SK-N-SH (cell line): Measurements from ENCODE around the gene POLA1. TPM values are rescaled to one million over a fixed set of nuclear protein-coding genes. Genes with fewer than 3 reads are reported as not detected.

Source experiments
- CTCF ChIA-PET: fragments of 300-600, 350-600 bp; formaldehyde crosslinking; extraction: SDS; loops from one replicate; lab custom pipeline; 2021; lab: Yijun Ruan, JAX
- POLR2A ChIA-PET: fragments of 350-600 bp; sonication (Branson Sonifier 250); formaldehyde crosslinking; extraction: SDS; loops from one replicate; lab custom pipeline; 2020; ENCODE audit warnings: antibody characterized with exemption, inconsistent platforms; lab: Yijun Ruan, JAX
- DNase-seq: peaks from one replicate; pipeline ENCODE4 v3.0.0; 2012
- H2AFZ ChIP-seq: fragments of 200-600 bp; sonication (generic); 2 replicates; pipeline ENCODE4 v1.8.1; 2016; ENCODE audit warnings: antibody characterized with exemption, mild to moderate bottlenecking, low read depth
- H3F3A ChIP-seq: fragments of 200-600 bp; sonication (generic); replicated peaks from 2 replicates; pipeline ENCODE3; 2016; ENCODE audit warnings: antibody characterized with exemption, mild to moderate bottlenecking; ENCODE audit not compliant: insufficient read depth
- H3K27ac ChIP-seq, 2 experiments: fragments of 200-500 bp in 1 of 2; fragments of 200-600 bp in 1 of 2; sonication (Bioruptor generic) in 1 of 2; sonication (generic), shearing (Covaris generic) in 1 of 2; 2 replicates each; pipeline versions ENCODE4 v1.5.1 to v1.6.1; 2014 to 2016; ENCODE audit warnings: low read depth in 2 of 2, inconsistent platforms in 1 of 2, low read length in 1 of 2, mild to moderate bottlenecking in 1 of 2, mixed read lengths in 1 of 2
- H3K27me3 ChIP-seq: fragments of 200-600 bp; sonication (generic), shearing (Covaris generic); 2 replicates; pipeline ENCODE4 v1.6.1; 2016; ENCODE audit warnings: mixed run types; ENCODE audit not compliant: insufficient read depth
- H3K36me3 ChIP-seq, 2 experiments: fragments of 200-500 bp in 1 of 2; fragments of 200-600 bp in 1 of 2; sonication (Bioruptor generic) in 1 of 2; sonication (generic) in 1 of 2; replicated peaks in 1 of 2; 2 replicates each; pipeline versions ENCODE3 to v1.5.1; 2014 to 2016; ENCODE audit warnings: low read length in 1 of 2, mild to moderate bottlenecking in 1 of 2; ENCODE audit not compliant: insufficient read depth in 2 of 2, control insufficient read depth in 1 of 2
- H3K4me1 ChIP-seq, 2 experiments: fragments of 200-500 bp in 1 of 2; fragments of 200-600 bp in 1 of 2; sonication (Bioruptor generic) in 1 of 2; sonication (generic), shearing (Covaris generic) in 1 of 2; 2 replicates each; pipeline versions ENCODE4 v1.5.1 to v1.6.1; 2014 to 2016; ENCODE audit warnings: low read depth in 1 of 2, low read length in 1 of 2, mixed run types in 1 of 2; ENCODE audit not compliant: insufficient read depth in 2 of 2, control insufficient read depth in 1 of 2
- H3K4me2 ChIP-seq: fragments of 200-600 bp; sonication (generic), shearing (Covaris generic); 2 replicates; pipeline ENCODE4 v1.6.1; 2017; ENCODE audit warnings: mixed run types
- H3K4me3 ChIP-seq, 2 experiments: fragments of 200-500 bp in 1 of 2; fragments of 200-600 bp in 1 of 2; sonication (Bioruptor generic) in 1 of 2; sonication (generic), shearing (Covaris generic) in 1 of 2; 2 replicates each; pipeline versions ENCODE4 v1.5.1 to v1.8.1; 2014 to 2016; ENCODE audit warnings: low read depth in 2 of 2, inconsistent platforms in 1 of 2, low read length in 1 of 2, mild to moderate bottlenecking in 1 of 2, mixed read lengths in 1 of 2, moderate library complexity in 1 of 2
- H3K79me2 ChIP-seq: fragments of 200-600 bp; sonication (generic); 2 replicates; pipeline ENCODE4 v1.8.1; 2017; ENCODE audit warnings: mild to moderate bottlenecking; ENCODE audit not compliant: insufficient read depth
- H3K9ac ChIP-seq: fragments of 200-600 bp; sonication (generic); 2 replicates; pipeline ENCODE4 v1.6.1; 2017; ENCODE audit warnings: mixed run types
- H3K9me2 ChIP-seq: fragments of 200-600 bp; sonication (generic); 2 replicates; pipeline ENCODE4 v1.6.1; 2017; ENCODE audit warnings: mixed run types
- H3K9me3 ChIP-seq: fragments of 200-600 bp; sonication (generic); 2 replicates; pipeline ENCODE4 v1.6.1; 2017; ENCODE audit warnings: mixed run types, mild to moderate bottlenecking, moderate library complexity
- H4K20me1 ChIP-seq: fragments of 200-600 bp; sonication (generic); 2 replicates; pipeline ENCODE4 v1.6.1; 2017; ENCODE audit warnings: mild to moderate bottlenecking, mixed run types; ENCODE audit not compliant: insufficient read depth
- CHD2 ChIP-seq: fragments of 150-350 bp; IDR thresholded peaks from 2 replicates; pipeline ENCODE4 v1.6.1; 2018; ENCODE audit warnings: low read length; ENCODE audit not compliant: partially characterized antibody
- ELF1 ChIP-seq: IDR thresholded peaks from 2 replicates; pipeline ENCODE4 v1.4.0; 2012
- EP300 ChIP-seq, 2 experiments: IDR thresholded peaks; 2 replicates each; pipeline versions ENCODE4 v1.4.0 to v1.6.1; 2012; ENCODE audit warnings: borderline replicate concordance in 1 of 2, low read depth in 1 of 2, low read length in 1 of 2
- FOSL2 ChIP-seq: IDR thresholded peaks from 2 replicates; pipeline ENCODE4 v1.4.0; 2012; ENCODE audit warnings: low read depth, mild to moderate bottlenecking, moderate library complexity, borderline replicate concordance
- GABPA ChIP-seq: IDR thresholded peaks from 2 replicates; pipeline ENCODE4 v1.4.0; 2012; ENCODE audit warnings: low read depth, mild to moderate bottlenecking
- GATA2 ChIP-seq: sonication (generic); formaldehyde crosslinking; IDR thresholded peaks from 2 replicates; pipeline ENCODE4 v1.5.0; 2020; ENCODE audit warnings: mild to moderate bottlenecking, missing genetic modification reagents
- IRF3 ChIP-seq: fragments of 150-350 bp; IDR thresholded peaks from 2 replicates; pipeline ENCODE4 v1.6.1; 2016; ENCODE audit warnings: mild to moderate bottlenecking, low read depth, low read length
- JUND ChIP-seq: IDR thresholded peaks from 2 replicates; pipeline ENCODE4 v1.4.0; 2012
- MEF2A ChIP-seq: IDR thresholded peaks from 2 replicates; pipeline ENCODE4 v1.4.0; 2012; ENCODE audit warnings: low read depth, borderline replicate concordance
- MXI1 ChIP-seq: IDR thresholded peaks from 2 replicates; pipeline ENCODE4 v1.6.1; 2012; ENCODE audit warnings: mild to moderate bottlenecking, low read depth, low read length, improper control_type of control experiment
- PBX3 ChIP-seq: IDR thresholded peaks from 2 replicates; pipeline ENCODE4; 2012
- RAD21 ChIP-seq: IDR thresholded peaks from 2 replicates; pipeline ENCODE4 v1.6.1; 2012; ENCODE audit warnings: mild to moderate bottlenecking, low read length
- RCOR1 ChIP-seq: fragments of 150-350 bp; IDR thresholded peaks from 2 replicates; pipeline ENCODE4 v1.6.1; 2017; ENCODE audit warnings: antibody characterized with exemption, low read length
- SMC3 ChIP-seq: IDR thresholded peaks from 2 replicates; pipeline ENCODE4 v1.6.1; 2012; ENCODE audit warnings: low read depth, low read length, improper control_type of control experiment
- TAF1 ChIP-seq: IDR thresholded peaks from 2 replicates; pipeline ENCODE4 v1.6.1; 2012; ENCODE audit warnings: low read depth, mild to moderate bottlenecking, low read length, moderate library complexity, borderline replicate concordance
- TEAD4 ChIP-seq: IDR thresholded peaks from 2 replicates; pipeline ENCODE4 v1.4.0; 2012; ENCODE audit warnings: mild to moderate bottlenecking, borderline replicate concordance; ENCODE audit not compliant: insufficient read depth
- USF1 ChIP-seq: IDR thresholded peaks from 2 replicates; pipeline ENCODE4 v1.4.0; 2012; ENCODE audit warnings: low read depth, borderline replicate concordance
- USF2 ChIP-seq: fragments of 150-350 bp; IDR thresholded peaks from 2 replicates; pipeline ENCODE4 v1.6.1; 2017; ENCODE audit warnings: antibody characterized with exemption, low read length, low read depth, borderline replicate concordance
- WGBS: methylation state at CpG from one replicate; pipeline ENCODE4 v1.1.6; 2017; ENCODE audit warnings: low lambda C conversion rate; 5-methylcytosine and 5-hydroxymethylcytosine counted together
- polyA plus RNA-seq, 3 experiments: library from polyadenylated mRNA; depleted of rRNA; stranded (reverse); fragments of >200 nt; gene quantifications; 2 replicates each; pipeline ENCODE4 v1.2.3, GENCODE V29; 2012

The POLA1 gene
- polyA plus RNA-seq, 1 of the 3 experiments (the other 2 are of a cell fraction) = 2.8 TPM

- no peak overlapping the region for H3K4me2 ChIP-seq
- POLR2A ChIA-PET = no interaction called here
- no peaks in the 10 kb centered on the region for H3K9me2 ChIP-seq
- H3K79me2 ChIP-seq = no peaks in the 10 kb centered on the region
- no peaks in the 10 kb centered on the region for H3K9me3 ChIP-seq
- H3K36me3 ChIP-seq = no peaks in the 10 kb centered on the region
- H3K4me1 ChIP-seq = no peaks in the 10 kb centered on the region
- WGBS = 14% methylated on average over 1 of the region's 1 CpG
- no peak overlapping the region for H3K4me3 ChIP-seq
- no peak overlapping the region for H3K9ac ChIP-seq
- no peak overlapping the region for H3K27ac ChIP-seq
- TF ChIP-seq USF1 (no peak), EP300 (IDR thresholded peaks at IDR 0.05; ENCODE audit: borderline replicate concordance in 1 of 2, low read depth in 1 of 2, low read length in 1 of 2) (no peak), TEAD4 (no peak), CHD2 (no peak), FOSL2 (no peak), GATA2 (no peak), USF2 (no peak), PBX3 (no peak)
- TF ChIP-seq, all 33 proteins: peak for 0
- Histone ChIP-seq H4K20me1 (no peaks in the 10 kb centered on the region), H2AFZ (no peak overlapping the region), H3F3A (no peaks in the 10 kb centered on the region), H3K27me3 (no peaks in the 10 kb centered on the region)
- DNase-seq = no peak
- CTCF ChIA-PET = no interaction called here
Measured at GRCh38 chrX:24659106-24659505, 34.6 kb upstream of the POLA1 start.

- no peaks in the 10 kb centered on the region for H3F3A ChIP-seq
- H3K4me3 ChIP-seq = no peak overlapping the region
- no peaks in the 10 kb centered on the region for H3K4me1 ChIP-seq
- H3K27ac ChIP-seq = no peak overlapping the region
- no peak overlapping the region for H3K9ac ChIP-seq
- WGBS = 32% methylated on average over 3 of the region's 3 CpGs
- no peaks in the 10 kb centered on the region for H3K79me2 ChIP-seq
- H2AFZ ChIP-seq = no peak overlapping the region
- no peak overlapping the region for H3K4me2 ChIP-seq
- no peak for DNase-seq
- H4K20me1 ChIP-seq = no peaks in the 10 kb centered on the region
- H3K9me3 ChIP-seq = no peaks in the 10 kb centered on the region
- no peaks in the 10 kb centered on the region for H3K27me3 ChIP-seq
- no peak for TF ChIP-seq FOSL2
- TF ChIP-seq MEF2A = no peak
- TF ChIP-seq GATA2 = no peak
- no peak for TF ChIP-seq MXI1
- TF ChIP-seq USF1 = no peak
- TF ChIP-seq USF2 = no peak
- no peak for TF ChIP-seq GABPA
- TF ChIP-seq EP300 (IDR thresholded peaks at IDR 0.05; ENCODE audit: borderline replicate concordance in 1 of 2, low read depth in 1 of 2, low read length in 1 of 2) = no peak
- TF ChIP-seq RAD21 = no peak
- TF ChIP-seq RCOR1 = no peak
- TF ChIP-seq TAF1 = no peak
- no peak for TF ChIP-seq IRF3
- TF ChIP-seq TEAD4 = no peak
- TF ChIP-seq SMC3 = no peak
- TF ChIP-seq JUND = no peak
- TF ChIP-seq ELF1 = no peak
- CTCF ChIA-PET = no interaction called here
- POLR2A ChIA-PET = no interaction called here
- no peaks in the 10 kb centered on the region for H3K36me3 ChIP-seq
- H3K9me2 ChIP-seq = no peaks in the 10 kb centered on the region
Measured at GRCh38 chrX:24659646-24660045, 34.1 kb upstream of the POLA1 start.
